ENCODE measurements around the gene NIT1.

DNA sequence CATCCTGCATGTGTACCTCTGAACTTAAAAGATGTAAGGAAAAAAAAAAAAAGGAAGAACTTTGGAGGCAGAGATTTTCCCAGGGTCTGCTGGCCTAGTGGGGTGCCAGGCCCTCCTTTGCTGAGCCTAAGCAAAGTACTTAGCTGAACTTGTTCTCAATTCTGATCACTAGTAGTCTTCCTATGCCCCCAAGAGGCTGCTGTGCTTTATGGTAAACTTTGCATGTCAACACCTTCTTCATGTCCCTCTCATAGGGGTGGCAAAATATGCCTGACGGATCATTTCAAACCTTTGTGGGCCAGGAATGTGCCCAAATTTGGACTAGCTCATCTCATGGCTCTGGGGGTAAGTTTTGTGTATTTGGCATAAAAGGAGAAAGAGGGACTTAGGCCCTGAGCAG lies 40.0 kb downstream of the NIT1 start:
- TF ChIP-seq CTCF (IDR thresholded peaks at IDR 0.05) (no peak), POLR2AphosphoS5 (IDR thresholded peaks at IDR 0.05) (no peak)

Data from suprapubic skin (tissue), 3 donors.